HEK293 (cell line): ENCODE measurements around the gene ZNF154.

ENCODE experiments used
- CTCF ChIA-PET: fragments of 350-600 bp; formaldehyde crosslinking; extraction: SDS; loops from one replicate; lab custom pipeline; 2021; ENCODE audit warnings: antibody characterized with exemption; lab: Yijun Ruan, JAX
- POLR2A ChIA-PET: fragments of 300-600 bp; formaldehyde crosslinking; extraction: SDS; loops from one replicate; lab custom pipeline; 2020; ENCODE audit warnings: antibody characterized with exemption, inconsistent platforms; lab: Yijun Ruan, JAX
- H3K27ac ChIP-seq: fragments of 200-500 bp; sonication (Bioruptor generic); 2 replicates; pipeline ENCODE4 v1.5.1; 2014; ENCODE audit warnings: low read depth, low read length, control low read depth, inconsistent platforms; ENCODE audit errors: extremely low read depth
- H3K36me3 ChIP-seq, 2 experiments: fragments of 200-500 bp in 1 of 2; sonication (Bioruptor generic) in 1 of 2; 1 replicate in 1 of 2; 2 replicates in 1 of 2; pipeline ENCODE4 v1.5.1; 2014 to 2017; ENCODE audit warnings: inconsistent platforms in 2 of 2, low read length in 2 of 2; ENCODE audit not compliant: control insufficient read depth in 2 of 2, insufficient read depth in 1 of 2
- H3K4me1 ChIP-seq: fragments of 200-500 bp; sonication (Bioruptor generic); 2 replicates; pipeline ENCODE4 v1.5.1; 2014; ENCODE audit warnings: mild to moderate bottlenecking, low read length, inconsistent platforms; ENCODE audit not compliant: control insufficient read depth, insufficient read depth
- H3K4me3 ChIP-seq: 2 replicates; pipeline ENCODE4 v1.5.1; 2011; ENCODE audit warnings: low read depth, mild to moderate bottlenecking, control low read depth, low read length, moderate library complexity
- H3K9me3 ChIP-seq: fragments of 200-500 bp; sonication (Bioruptor generic); 2 replicates; pipeline ENCODE4 v1.5.1; 2014; ENCODE audit warnings: low read depth, low read length, inconsistent platforms; ENCODE audit not compliant: control insufficient read depth, insufficient read depth
- KLF7 ChIP-seq: fragments of 450-650 bp; formaldehyde crosslinking; IDR thresholded peaks from 2 replicates; pipeline ENCODE4 v1.5.1; 2016; ENCODE audit warnings: missing biosample characterization, missing genetic modification characterization, borderline replicate concordance
- SALL2 ChIP-seq: fragments of 450-650 bp; formaldehyde crosslinking; IDR thresholded peaks from 2 replicates; pipeline ENCODE4 v1.5.0; 2017; ENCODE audit warnings: missing biosample characterization, mild to moderate bottlenecking, missing genetic modification characterization, borderline replicate concordance
- SETDB1 ChIP-seq: IDR thresholded peaks from one replicate; pipeline ENCODE4 v1.6.1; 2017; ENCODE audit warnings: mild to moderate bottlenecking, low read length, moderate library complexity, mixed read lengths; ENCODE audit not compliant: insufficient read length
- YY2 ChIP-seq: fragments of 450-650 bp; formaldehyde crosslinking; IDR thresholded peaks from 2 replicates; pipeline ENCODE4 v1.5.1; 2016; ENCODE audit warnings: missing biosample characterization, missing genetic modification characterization
- ZFP41 ChIP-seq: fragments of 450-650 bp; formaldehyde crosslinking; IDR thresholded peaks from 2 replicates; pipeline ENCODE4 v1.5.1; 2016; ENCODE audit warnings: missing biosample characterization, missing genetic modification characterization, borderline replicate concordance
- ZNF10 ChIP-seq: fragments of 450-650 bp; formaldehyde crosslinking; IDR thresholded peaks from 2 replicates; pipeline ENCODE4 v1.5.1; 2017; ENCODE audit warnings: missing biosample characterization, missing genetic modification characterization
- ZNF138 ChIP-seq: fragments of 450-650 bp; formaldehyde crosslinking; IDR thresholded peaks from 2 replicates; pipeline ENCODE4 v1.5.1; 2016; ENCODE audit warnings: missing biosample characterization, missing genetic modification characterization, borderline replicate concordance
- ZNF221 ChIP-seq: fragments of 450-650 bp; formaldehyde crosslinking; IDR thresholded peaks from 2 replicates; pipeline ENCODE4 v1.5.1; 2017; ENCODE audit warnings: missing biosample characterization, missing genetic modification characterization, borderline replicate concordance
- ZNF239 ChIP-seq: fragments of 450-650 bp; formaldehyde crosslinking; IDR thresholded peaks from 2 replicates; pipeline ENCODE4 v1.5.1; 2016; ENCODE audit warnings: missing biosample characterization, missing genetic modification characterization
- ZNF274 ChIP-seq, 2 experiments: fragments of 200-500 bp in 1 of 2; fragments of 450-650 bp in 1 of 2; sonication (Bioruptor generic) in 1 of 2; formaldehyde crosslinking in 1 of 2; IDR thresholded peaks; 2 replicates each; pipeline versions ENCODE4 v1.5.1 to v1.6.1; 2014 to 2016; ENCODE audit warnings: borderline replicate concordance in 1 of 2, inconsistent platforms in 1 of 2, low read length in 1 of 2, missing biosample characterization in 1 of 2, missing genetic modification characterization in 1 of 2
- ZNF350 ChIP-seq: fragments of 450-650 bp; formaldehyde crosslinking; IDR thresholded peaks from 2 replicates; pipeline ENCODE4 v1.5.0; 2017; ENCODE audit warnings: missing biosample characterization, mild to moderate bottlenecking, missing genetic modification characterization
- ZNF366 ChIP-seq: fragments of 450-650 bp; formaldehyde crosslinking; conservative IDR thresholded peaks from 2 replicates; pipeline ENCODE4 v1.5.1; 2016; ENCODE audit warnings: missing biosample characterization, missing genetic modification characterization
- ZNF529 ChIP-seq: fragments of 450-650 bp; formaldehyde crosslinking; IDR thresholded peaks from 2 replicates; pipeline ENCODE4 v1.5.1; 2017; ENCODE audit warnings: missing genetic modification characterization, missing biosample characterization; ENCODE audit not compliant: insufficient replicate concordance
- ZNF560 ChIP-seq: fragments of 450-650 bp; formaldehyde crosslinking; IDR thresholded peaks from 2 replicates; pipeline ENCODE4 v1.5.1; 2017; ENCODE audit warnings: missing biosample characterization, missing genetic modification characterization, borderline replicate concordance
- ZNF843 ChIP-seq: fragments of 450-650 bp; formaldehyde crosslinking; IDR thresholded peaks from 2 replicates; pipeline ENCODE4 v1.5.1; 2016; ENCODE audit warnings: missing biosample characterization, missing genetic modification characterization
- ZSCAN5A ChIP-seq: fragments of 450-650 bp; formaldehyde crosslinking; IDR thresholded peaks from 2 replicates; pipeline ENCODE4 v1.5.1; 2016; ENCODE audit warnings: missing biosample characterization, missing genetic modification characterization
- TF ChIP-seq, protein P1 (sequence below): fragments of 450-650 bp; formaldehyde crosslinking; IDR thresholded peaks from 2 replicates; pipeline ENCODE4 v1.5.1; 2017; ENCODE audit warnings: missing biosample characterization, missing genetic modification characterization
- TF ChIP-seq, protein P2 (sequence below): fragments of 450-650 bp; formaldehyde crosslinking; IDR thresholded peaks from 2 replicates; pipeline ENCODE4 v1.5.1; 2017; ENCODE audit warnings: missing biosample characterization, missing genetic modification characterization
- TF ChIP-seq, protein P3 (sequence below): fragments of 450-650 bp; formaldehyde crosslinking; IDR thresholded peaks from 2 replicates; pipeline ENCODE4 v1.5.1; 2016; ENCODE audit warnings: missing biosample characterization, missing genetic modification characterization

The ZNF154 gene

GRCh38 chr19:57687363-57688010, 21.5 kb downstream of the ZNF154 start:
- ChIA-PET POLR2A (no interaction called here), CTCF (no interaction called here)
- H3K9me3 ChIP-seq: peaks cover 22% of the 10 kb centered on the region
- no peaks in the 10 kb centered on the region for H3K4me1 ChIP-seq
- H3K4me3 ChIP-seq: no peak overlapping the region
- TF ChIP-seq, protein P1, sequence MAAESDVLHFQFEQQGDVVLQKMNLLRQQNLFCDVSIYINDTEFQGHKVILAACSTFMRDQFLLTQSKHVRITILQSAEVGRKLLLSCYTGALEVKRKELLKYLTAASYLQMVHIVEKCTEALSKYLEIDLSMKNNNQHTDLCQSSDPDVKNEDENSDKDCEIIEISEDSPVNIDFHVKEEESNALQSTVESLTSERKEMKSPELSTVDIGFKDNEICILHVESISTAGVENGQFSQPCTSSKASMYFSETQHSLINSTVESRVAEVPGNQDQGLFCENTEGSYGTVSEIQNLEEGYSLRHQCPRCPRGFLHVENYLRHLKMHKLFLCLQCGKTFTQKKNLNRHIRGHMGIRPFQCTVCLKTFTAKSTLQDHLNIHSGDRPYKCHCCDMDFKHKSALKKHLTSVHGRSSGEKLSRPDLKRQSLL (tag by site-specific recombination): no peak
- no peak for TF ChIP-seq ZNF274 (IDR thresholded peaks at IDR 0.05; ENCODE audit: low read length)
- peak; percentile 64; the same call in 1 of the 2 replicates for TF ChIP-seq ZNF274 (tag by site-specific recombination; IDR thresholded peaks at IDR 0.05; ENCODE audit: borderline replicate concordance)
- TF ChIP-seq, protein P2, sequence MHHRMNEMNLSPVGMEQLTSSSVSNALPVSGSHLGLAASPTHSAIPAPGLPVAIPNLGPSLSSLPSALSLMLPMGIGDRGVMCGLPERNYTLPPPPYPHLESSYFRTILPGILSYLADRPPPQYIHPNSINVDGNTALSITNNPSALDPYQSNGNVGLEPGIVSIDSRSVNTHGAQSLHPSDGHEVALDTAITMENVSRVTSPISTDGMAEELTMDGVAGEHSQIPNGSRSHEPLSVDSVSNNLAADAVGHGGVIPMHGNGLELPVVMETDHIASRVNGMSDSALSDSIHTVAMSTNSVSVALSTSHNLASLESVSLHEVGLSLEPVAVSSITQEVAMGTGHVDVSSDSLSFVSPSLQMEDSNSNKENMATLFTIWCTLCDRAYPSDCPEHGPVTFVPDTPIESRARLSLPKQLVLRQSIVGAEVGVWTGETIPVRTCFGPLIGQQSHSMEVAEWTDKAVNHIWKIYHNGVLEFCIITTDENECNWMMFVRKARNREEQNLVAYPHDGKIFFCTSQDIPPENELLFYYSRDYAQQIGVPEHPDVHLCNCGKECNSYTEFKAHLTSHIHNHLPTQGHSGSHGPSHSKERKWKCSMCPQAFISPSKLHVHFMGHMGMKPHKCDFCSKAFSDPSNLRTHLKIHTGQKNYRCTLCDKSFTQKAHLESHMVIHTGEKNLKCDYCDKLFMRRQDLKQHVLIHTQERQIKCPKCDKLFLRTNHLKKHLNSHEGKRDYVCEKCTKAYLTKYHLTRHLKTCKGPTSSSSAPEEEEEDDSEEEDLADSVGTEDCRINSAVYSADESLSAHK: no peak
- no peak for TF ChIP-seq ZNF843 (tag by site-specific recombination)
- peak; percentile 55; the same call in 1 of the 2 replicates for TF ChIP-seq ZNF239 (tag by site-specific recombination)
- peak; percentile 97 for TF ChIP-seq SETDB1
- H3K36me3 ChIP-seq: peaks cover 9 to 77% of the 10 kb centered on the region in 2 experiments; a peak in 1 of 3 replicates
- H3K27ac ChIP-seq: no peak overlapping the region

DNA sequence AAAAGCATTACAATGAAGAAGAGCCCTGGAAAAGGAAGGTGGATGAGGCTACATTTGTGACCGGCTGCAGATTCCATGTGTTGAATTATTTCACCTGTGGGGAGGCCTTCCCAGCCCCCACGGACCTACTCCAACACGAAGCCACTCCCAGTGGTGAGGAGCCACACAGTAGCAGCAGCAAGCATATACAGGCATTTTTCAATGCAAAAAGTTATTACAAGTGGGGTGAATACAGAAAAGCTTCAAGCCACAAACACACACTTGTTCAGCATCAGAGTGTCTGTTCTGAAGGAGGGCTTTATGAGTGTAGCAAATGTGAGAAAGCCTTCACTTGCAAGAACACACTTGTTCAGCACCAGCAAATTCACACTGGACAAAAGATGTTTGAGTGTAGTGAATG, 22.3 kb downstream of the ZNF154 start:
- Histone ChIP-seq H3K27ac (no peak overlapping the region), H3K36me3 (peaks cover 9 to 78% of the 10 kb centered on the region in 2 experiments; a peak in 1 of 3 replicates), H3K4me3 (no peak overlapping the region), H3K9me3 (peaks cover 22% of the 10 kb centered on the region), H3K4me1 (no peaks in the 10 kb centered on the region)
- POLR2A ChIA-PET: no interaction called here
- TF ChIP-seq ZNF221 (tag by site-specific recombination) (no peak), ZNF274 (IDR thresholded peaks at IDR 0.05; ENCODE audit: low read length) (peak; percentile 38; the same call in 1 of the 2 replicates), ZNF274 (tag by site-specific recombination; IDR thresholded peaks at IDR 0.05; ENCODE audit: borderline replicate concordance) (peak; percentile 75; the same call in 1 of the 2 replicates)
- CTCF ChIA-PET: no interaction called here

DNA sequence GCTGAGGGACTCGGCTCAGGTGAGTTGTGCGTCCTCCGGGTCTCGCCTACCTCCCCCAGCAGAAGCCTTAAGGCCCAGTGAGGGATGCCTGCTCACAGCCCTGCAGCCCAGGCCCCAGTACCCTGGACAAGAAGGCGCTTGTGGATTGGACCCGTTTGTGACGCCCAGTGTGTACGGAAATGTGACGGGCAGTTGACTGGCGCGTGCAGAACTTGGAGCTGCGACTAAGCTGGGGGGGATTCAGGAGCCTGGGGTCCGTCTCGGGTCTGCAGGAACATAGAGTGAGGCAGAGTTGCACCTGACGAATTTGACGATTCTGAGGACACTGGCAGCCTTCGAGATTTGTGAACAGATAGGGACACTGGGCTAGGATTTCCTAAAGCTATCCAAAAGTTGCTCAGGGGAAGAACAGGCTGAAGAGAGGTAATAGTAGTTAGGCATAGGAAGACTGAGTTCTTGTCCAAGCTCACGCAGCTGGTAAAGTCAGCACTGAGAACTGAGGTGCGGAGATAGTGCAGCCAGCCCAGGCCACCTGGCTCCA, 26.7 kb downstream of the ZNF154 start:
- Histone ChIP-seq H3K9me3 (peaks cover 20% of the 10 kb centered on the region), H3K27ac (peak overlapping the region; percentile 26; the same call in 1 of the 2 replicates), H3K4me1 (no peaks in the 10 kb centered on the region), H3K36me3 (peaks cover 9 to 47% of the 10 kb centered on the region in 2 experiments; a peak in 1 of 3 replicates), H3K4me3 (peak overlapping the region; percentile 92)
- POLR2A ChIA-PET: interaction anchor here (0.6 to 1.8 kb wide), 16 partner anchors 11 to 726 kb away, joined by 3 to 16 read pairs (median 4); partner anchors contain the start of genes ZNF134, ZNF211, ZNF584 and ZNF586
- CTCF ChIA-PET: interaction anchor here (0.7 to 1.6 kb wide), 7 partner anchors 8 to 549 kb away, joined by 3 to 6 read pairs (median 5); no protein-coding TSS in a partner anchor
- no peak for TF ChIP-seq SALL2 (tag by site-specific recombination)
- no peak for TF ChIP-seq ZNF10 (tag by site-specific recombination)
- no peak for TF ChIP-seq ZNF350 (tag by site-specific recombination)
- TF ChIP-seq, protein P3, sequence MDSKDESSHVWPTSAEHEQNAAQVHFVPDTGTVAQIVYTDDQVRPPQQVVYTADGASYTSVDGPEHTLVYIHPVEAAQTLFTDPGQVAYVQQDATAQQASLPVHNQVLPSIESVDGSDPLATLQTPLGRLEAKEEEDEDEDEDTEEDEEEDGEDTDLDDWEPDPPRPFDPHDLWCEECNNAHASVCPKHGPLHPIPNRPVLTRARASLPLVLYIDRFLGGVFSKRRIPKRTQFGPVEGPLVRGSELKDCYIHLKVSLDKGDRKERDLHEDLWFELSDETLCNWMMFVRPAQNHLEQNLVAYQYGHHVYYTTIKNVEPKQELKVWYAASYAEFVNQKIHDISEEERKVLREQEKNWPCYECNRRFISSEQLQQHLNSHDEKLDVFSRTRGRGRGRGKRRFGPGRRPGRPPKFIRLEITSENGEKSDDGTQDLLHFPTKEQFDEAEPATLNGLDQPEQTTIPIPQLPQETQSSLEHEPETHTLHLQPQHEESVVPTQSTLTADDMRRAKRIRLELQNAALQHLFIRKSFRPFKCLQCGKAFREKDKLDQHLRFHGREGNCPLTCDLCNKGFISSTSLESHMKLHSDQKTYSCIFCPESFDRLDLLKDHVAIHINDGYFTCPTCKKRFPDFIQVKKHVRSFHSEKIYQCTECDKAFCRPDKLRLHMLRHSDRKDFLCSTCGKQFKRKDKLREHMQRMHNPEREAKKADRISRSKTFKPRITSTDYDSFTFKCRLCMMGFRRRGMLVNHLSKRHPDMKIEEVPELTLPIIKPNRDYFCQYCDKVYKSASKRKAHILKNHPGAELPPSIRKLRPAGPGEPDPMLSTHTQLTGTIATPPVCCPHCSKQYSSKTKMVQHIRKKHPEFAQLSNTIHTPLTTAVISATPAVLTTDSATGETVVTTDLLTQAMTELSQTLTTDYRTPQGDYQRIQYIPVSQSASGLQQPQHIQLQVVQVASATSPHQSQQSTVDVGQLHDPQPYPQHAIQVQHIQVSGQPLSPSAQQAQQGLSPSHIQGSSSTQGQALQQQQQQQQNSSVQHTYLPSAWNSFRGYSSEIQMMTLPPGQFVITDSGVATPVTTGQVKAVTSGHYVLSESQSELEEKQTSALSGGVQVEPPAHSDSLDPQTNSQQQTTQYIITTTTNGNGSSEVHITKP (tag by site-specific recombination): no peak
- TF ChIP-seq KLF7 (tag by site-specific recombination): no peak
- TF ChIP-seq YY2 (tag by site-specific recombination): no peak
- TF ChIP-seq ZNF560 (tag by site-specific recombination): no peak
- TF ChIP-seq ZSCAN5A (tag by site-specific recombination): no peak
- TF ChIP-seq ZNF529: no peak
- TF ChIP-seq ZNF366 (tag by site-specific recombination): no peak
- TF ChIP-seq ZFP41 (tag by site-specific recombination): no peak
- 0 out of 2 replicates have a peak, but pooled peaks have one; percentile 24 for TF ChIP-seq ZNF138
